Activated naive CD4-positive, alpha-beta T cell treated with anti-CD3 and anti-CD28 coated beads, Interleukin-2, amount 10 ng/mL, durations not matched to agents 7 days and 5 days (primary cell): ENCODE measurements around the gene ELOVL5.
"Not testable (repeated sequence)": the region's sequence is repeated elsewhere in the genome, so short reads cannot be mapped to it uniquely, and the experiment has no call there.

Experiments used
- CTCF ChIA-PET: fragments of 350-600 bp; sonication (Branson Sonifier 250); formaldehyde crosslinking; loops from one replicate; lab custom pipeline; 2021; ENCODE audit warnings: antibody characterized with exemption; lab: Charles Lee
- DNase-seq: peaks from one replicate; pipeline ENCODE4 v3.0.0-alpha.2; 2020
- H3K27ac Mint-ChIP-seq: one replicate; pipeline ENCODE4 v1.8.0; 2021; ENCODE audit warnings: mild to moderate bottlenecking, moderate library complexity, mixed read lengths
- H3K27me3 Mint-ChIP-seq: one replicate; pipeline ENCODE4 v1.8.0; 2021; ENCODE audit warnings: mild to moderate bottlenecking, mixed read lengths
- H3K36me3 Mint-ChIP-seq: one replicate; pipeline ENCODE4 v1.8.0; 2021; ENCODE audit warnings: mixed read lengths
- H3K4me1 Mint-ChIP-seq: one replicate; pipeline ENCODE4 v1.8.0; 2021; ENCODE audit warnings: mixed read lengths
- H3K4me3 Mint-ChIP-seq: one replicate; pipeline ENCODE4 v1.8.0; 2021; ENCODE audit warnings: mild to moderate bottlenecking, moderate library complexity, mixed read lengths
- H3K9me3 Mint-ChIP-seq: one replicate; pipeline ENCODE4 v1.8.0; 2021; ENCODE audit warnings: mixed read lengths

ELOVL5 gene

GRCh38 chr6:53349209-53349693 lies 501 bp upstream of the ELOVL5 start:
- CTCF ChIA-PET = no interaction called here
- Mint-ChIP-seq H3K27me3 (peaks cover 17% of the 10 kb centered on the region), H3K36me3 (peaks cover 27% of the 10 kb centered on the region), H3K9me3 (no peaks in the 10 kb centered on the region), H3K27ac (peak overlapping the region; percentile 98), H3K4me3 (peak overlapping the region; percentile 96), H3K4me1 (peaks cover 44% of the 10 kb centered on the region)
- no peak for DNase-seq

- Mint-ChIP-seq H3K4me1 (peaks cover 56% of the 10 kb centered on the region), H3K9me3 (no peaks in the 10 kb centered on the region), H3K27ac (peak overlapping the region; percentile 98), H3K36me3 (peaks cover 33% of the 10 kb centered on the region), H3K27me3 (peaks cover 10% of the 10 kb centered on the region), H3K4me3 (peak overlapping the region; percentile 96)
- CTCF ChIA-PET = interaction anchor here (0.8 to 2.3 kb wide), 5 partner anchors 10 to 176 kb away, joined by 3 to 9 read pairs (median 5); no protein-coding TSS in a partner anchor
- peak; percentile 74 for DNase-seq
Observed at GRCh38 chr6:53347921-53348370, 804 bp downstream of the ELOVL5 start.

GRCh38 chr6:53347250-53347920 lies 1.4 kb downstream of the ELOVL5 start:
- H3K9me3 Mint-ChIP-seq = no peaks in the 10 kb centered on the region
- CTCF ChIA-PET = interaction anchor here (0.8 to 2.3 kb wide), 8 partner anchors 9 to 175 kb away, joined by 3 to 9 read pairs (median 4); no protein-coding TSS in a partner anchor
- H3K36me3 Mint-ChIP-seq = peaks cover 34% of the 10 kb centered on the region
- H3K27ac Mint-ChIP-seq = peak overlapping the region; percentile 98
- peaks cover 60% of the 10 kb centered on the region for H3K4me1 Mint-ChIP-seq
- DNase-seq = peak; percentile 61
- peaks cover 10% of the 10 kb centered on the region for H3K27me3 Mint-ChIP-seq
- H3K4me3 Mint-ChIP-seq = peak overlapping the region; percentile 96

GRCh38 chr6:53346049-53346448 lies 2.7 kb downstream of the ELOVL5 start:
- peak overlapping the region; percentile 96 for H3K4me3 Mint-ChIP-seq
- H3K4me1 Mint-ChIP-seq = peaks cover 73% of the 10 kb centered on the region
- CTCF ChIA-PET = interaction anchor here (1.0 to 1.6 kb wide), 2 partner anchors 39 to 171 kb away, joined by 3 to 4 read pairs; no protein-coding TSS in a partner anchor
- H3K27ac Mint-ChIP-seq = peak overlapping the region; percentile 98
- H3K36me3 Mint-ChIP-seq = peaks cover 43% of the 10 kb centered on the region
- H3K27me3 Mint-ChIP-seq, DNase-seq, H3K9me3 Mint-ChIP-seq: not testable (repeated sequence)

- H3K4me3 Mint-ChIP-seq = no peak overlapping the region
- peaks cover 10% of the 10 kb centered on the region for H3K27me3 Mint-ChIP-seq
- CTCF ChIA-PET = interaction anchor here (1.0 to 1.9 kb wide), 3 partner anchors 17 to 41 kb away, joined by 3 to 5 read pairs (median 4); no protein-coding TSS in a partner anchor
- no peaks in the 10 kb centered on the region for H3K9me3 Mint-ChIP-seq
- peak overlapping the region; percentile 71 for H3K27ac Mint-ChIP-seq
- H3K4me1 Mint-ChIP-seq = peaks cover 75% of the 10 kb centered on the region
- peaks cover 47% of the 10 kb centered on the region for H3K36me3 Mint-ChIP-seq
- no peak for DNase-seq
Observed at GRCh38 chr6:53344969-53345368, 3.8 kb downstream of the ELOVL5 start.

GRCh38 chr6:53343092-53343491 lies 5.7 kb downstream of the ELOVL5 start:
- peaks cover 49% of the 10 kb centered on the region for H3K36me3 Mint-ChIP-seq
- no peak overlapping the region for H3K27ac Mint-ChIP-seq
- CTCF ChIA-PET = interaction anchor here (1.9 kb wide), 1 partner anchor 15 kb away, joined by 5 read pairs; no protein-coding TSS in a partner anchor
- no peaks in the 10 kb centered on the region for H3K9me3 Mint-ChIP-seq
- DNase-seq = no peak
- H3K27me3 Mint-ChIP-seq = peaks cover 5% of the 10 kb centered on the region
- no peak overlapping the region for H3K4me3 Mint-ChIP-seq
- peaks cover 81% of the 10 kb centered on the region for H3K4me1 Mint-ChIP-seq

- Mint-ChIP-seq H3K27me3 (no peaks in the 10 kb centered on the region), H3K36me3 (peaks cover 56% of the 10 kb centered on the region), H3K4me1 (peaks cover 89% of the 10 kb centered on the region), H3K9me3 (no peaks in the 10 kb centered on the region), H3K27ac (peak overlapping the region; percentile 33), H3K4me3 (no peak overlapping the region)
- DNase-seq = no peak
- CTCF ChIA-PET = no interaction called here
Observed at GRCh38 chr6:53342217-53342616, 6.5 kb downstream of the ELOVL5 start.

- no peaks in the 10 kb centered on the region for H3K9me3 Mint-ChIP-seq
- no peak for DNase-seq
- CTCF ChIA-PET = no interaction called here
- no peak overlapping the region for H3K4me3 Mint-ChIP-seq
- peaks cover 49% of the 10 kb centered on the region for H3K36me3 Mint-ChIP-seq
- H3K27me3 Mint-ChIP-seq = no peaks in the 10 kb centered on the region
- peaks cover 89% of the 10 kb centered on the region for H3K4me1 Mint-ChIP-seq
- H3K27ac Mint-ChIP-seq = no peak overlapping the region
Observed at GRCh38 chr6:53340536-53340935, 8.2 kb downstream of the ELOVL5 start.

GRCh38 chr6:53339424-53339823 lies 9.3 kb downstream of the ELOVL5 start:
- Mint-ChIP-seq H3K36me3 (peaks cover 42% of the 10 kb centered on the region), H3K27me3 (no peaks in the 10 kb centered on the region), H3K4me1 (peaks cover 89% of the 10 kb centered on the region), H3K9me3 (no peaks in the 10 kb centered on the region), H3K27ac (no peak overlapping the region), H3K4me3 (no peak overlapping the region)
- no peak for DNase-seq
- CTCF ChIA-PET = interaction anchor here (0.6 to 0.8 kb wide), 2 partner anchors 37 to 334 kb away, joined by 3 to 5 read pairs; no protein-coding TSS in a partner anchor

- Mint-ChIP-seq H3K27me3 (no peaks in the 10 kb centered on the region), H3K4me3 (no peak overlapping the region), H3K36me3 (peaks cover 35% of the 10 kb centered on the region), H3K4me1 (peaks cover 87% of the 10 kb centered on the region), H3K27ac (peak overlapping the region; percentile 96), H3K9me3 (no peaks in the 10 kb centered on the region)
- CTCF ChIA-PET = interaction anchor here (0.9 to 2.0 kb wide), 4 partner anchors 9 to 73 kb away, joined by 3 to 8 read pairs (median 3); no protein-coding TSS in a partner anchor
- DNase-seq = no peak
Observed at GRCh38 chr6:53338304-53338703, 10.4 kb downstream of the ELOVL5 start.

GRCh38 chr6:53336070-53336469 lies 12.7 kb downstream of the ELOVL5 start:
- Mint-ChIP-seq H3K27ac (peak overlapping the region; percentile 96), H3K4me1 (peaks cover 86% of the 10 kb centered on the region), H3K36me3 (peaks cover 43% of the 10 kb centered on the region), H3K4me3 (peak overlapping the region; percentile 75), H3K9me3 (peaks cover 2% of the 10 kb centered on the region), H3K27me3 (no peaks in the 10 kb centered on the region)
- DNase-seq = no peak
- CTCF ChIA-PET = no interaction called here

- Mint-ChIP-seq H3K27me3 (no peaks in the 10 kb centered on the region), H3K27ac (peak overlapping the region; percentile 96), H3K4me1 (peaks cover 81% of the 10 kb centered on the region), H3K4me3 (peak overlapping the region; percentile 75), H3K9me3 (peaks cover 2% of the 10 kb centered on the region), H3K36me3 (peaks cover 42% of the 10 kb centered on the region)
- peak; percentile 84 for DNase-seq
- CTCF ChIA-PET = interaction anchor here (1.1 kb wide), 1 partner anchor 102 kb away, joined by 3 read pairs; no protein-coding TSS in a partner anchor
Observed at GRCh38 chr6:53335224-53335994, 13.3 kb downstream of the ELOVL5 start.

GRCh38 chr6:53333439-53334408 lies 15.0 kb downstream of the ELOVL5 start:
- CTCF ChIA-PET = no interaction called here
- H3K4me1 Mint-ChIP-seq = peaks cover 76% of the 10 kb centered on the region
- H3K4me3 Mint-ChIP-seq = peak overlapping the region; percentile 63
- H3K9me3 Mint-ChIP-seq = peaks cover 2% of the 10 kb centered on the region
- no peaks in the 10 kb centered on the region for H3K27me3 Mint-ChIP-seq
- DNase-seq = no peak
- H3K27ac Mint-ChIP-seq = peak overlapping the region; percentile 96
- H3K36me3 Mint-ChIP-seq = peaks cover 41% of the 10 kb centered on the region
